Measurements from ENCODE around the gene NSUN4. TPM values are rescaled to one million over a fixed set of nuclear protein-coding genes. Genes with fewer than 3 reads are reported as not detected.

Gene NSUN4
- total and polyA plus RNA-seq, 2 of the 13 experiments (the other 11 are each of a cell fraction or from before 2014, with no cell fraction given): 21.5 to 23.5 TPM

GRCh38 chr1:46301808-46302640 is 38.6 kb upstream of the NSUN4 start (continued):
- TF ChIP-seq FOXP4 (CRISPR knock-in tag; IDR thresholded peaks at IDR 0.05) (no peak), GFI1 (CRISPR knock-in tag; IDR thresholded peaks at IDR 0.05; ENCODE audit: borderline replicate concordance) (peak; percentile 45; the same call in 1 of the 2 replicates), TCF7 (IDR thresholded peaks at IDR 0.05; ENCODE audit: low read depth) (no peak), ZNF782 (CRISPR knock-in tag; IDR thresholded peaks at IDR 0.05; ENCODE audit: borderline replicate concordance) (no peak), ZSCAN25 (CRISPR knock-in tag; IDR thresholded peaks at IDR 0.05) (no peak; the same call in 1 of the 2 replicates), ZNF24 (IDR thresholded peaks at IDR 0.05) (no peak), TIGD3 (CRISPR knock-in tag; IDR thresholded peaks at IDR 0.05; ENCODE audit: borderline replicate concordance) (no peak), PHF20 (CRISPR knock-in tag; IDR thresholded peaks at IDR 0.05) (no peak; the same call in none of the 2 replicates), SRSF4 (IDR thresholded peaks at IDR 0.05; ENCODE audit: low read depth, low read length, poor library complexity, severe bottlenecking) (no peak), ZNF142 (CRISPR knock-in tag; IDR thresholded peaks at IDR 0.05) (no peak), ELK4 (CRISPR knock-in tag; IDR thresholded peaks at IDR 0.05; ENCODE audit: borderline replicate concordance) (no peak), ZNF775 (CRISPR knock-in tag; IDR thresholded peaks at IDR 0.05; ENCODE audit: borderline replicate concordance) (no peak), ZSCAN9 (CRISPR knock-in tag; IDR thresholded peaks at IDR 0.05; ENCODE audit: borderline replicate concordance) (no peak), ZBTB14 (CRISPR knock-in tag; IDR thresholded peaks at IDR 0.05) (no peak), ZNF841 (CRISPR knock-in tag; IDR thresholded peaks at IDR 0.05; ENCODE audit: borderline replicate concordance) (no peak), ZNF772 (CRISPR knock-in tag; IDR thresholded peaks at IDR 0.05) (peak; percentile 50)

Measured in HepG2 (cell line).